Measurements from ENCODE around the gene NCF4.

NCF4 gene

DNA sequence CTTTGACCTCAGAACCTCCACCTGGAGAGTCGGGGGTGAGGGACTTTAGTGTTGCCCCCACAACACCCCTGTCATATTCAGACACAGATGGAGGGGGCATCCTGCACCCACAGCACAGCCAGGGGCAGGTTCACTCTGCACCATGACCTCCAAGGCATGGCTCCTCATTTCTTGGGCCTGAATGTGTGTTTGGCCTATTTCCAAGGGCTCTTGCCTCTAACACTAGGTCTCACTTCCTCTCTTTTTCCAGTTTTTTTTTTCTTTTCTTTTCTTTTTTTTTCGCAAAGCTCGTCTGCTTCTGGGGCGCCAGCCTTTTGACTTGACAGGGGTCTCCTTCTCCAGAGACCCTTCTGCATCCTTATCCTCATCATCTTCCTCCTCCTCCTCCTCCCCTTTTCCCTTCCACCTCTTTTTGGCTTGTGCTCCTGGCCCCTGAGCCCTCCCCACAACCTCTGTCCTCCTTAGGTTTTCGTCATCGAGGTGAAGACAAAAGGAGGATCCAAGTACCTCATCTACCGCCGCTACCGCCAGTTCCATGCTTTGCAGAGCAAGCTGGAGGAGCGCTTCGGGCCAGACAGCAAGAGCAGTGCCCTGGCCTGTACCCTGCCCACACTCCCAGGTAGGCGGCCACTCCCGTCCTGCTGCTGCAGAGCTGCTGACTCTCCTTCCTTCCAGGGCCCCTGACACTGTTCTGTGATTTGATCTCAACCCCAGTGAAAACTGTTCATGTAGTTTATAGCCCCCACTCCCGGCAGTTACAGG is 3.8 kb downstream of the NCF4 start:
- no peak for DNase-seq (ENCODE audit: low read depth, low spot score)

DNA sequence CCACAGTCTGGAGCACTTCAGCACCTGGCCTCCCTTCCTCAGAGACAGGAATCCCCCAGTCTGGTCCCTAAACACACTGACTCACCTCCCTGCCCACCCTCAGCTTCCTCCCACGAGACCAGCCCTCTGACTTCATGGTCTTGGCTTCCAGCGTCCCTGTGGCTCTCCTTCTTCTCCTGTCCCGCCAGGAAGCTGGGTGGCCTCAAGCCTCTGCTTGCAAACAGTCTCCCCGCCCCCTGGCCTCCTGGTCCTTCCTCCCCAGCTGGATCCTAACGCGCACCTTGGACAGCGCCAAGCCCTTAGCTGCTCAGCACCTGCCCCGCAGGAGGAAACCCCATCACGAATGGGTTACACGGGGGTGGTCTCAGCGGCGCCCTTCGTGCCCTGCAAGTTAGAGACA is 4.5 kb downstream of the NCF4 start:
- no peak for DNase-seq (ENCODE audit: low read depth, low spot score)

DNA sequence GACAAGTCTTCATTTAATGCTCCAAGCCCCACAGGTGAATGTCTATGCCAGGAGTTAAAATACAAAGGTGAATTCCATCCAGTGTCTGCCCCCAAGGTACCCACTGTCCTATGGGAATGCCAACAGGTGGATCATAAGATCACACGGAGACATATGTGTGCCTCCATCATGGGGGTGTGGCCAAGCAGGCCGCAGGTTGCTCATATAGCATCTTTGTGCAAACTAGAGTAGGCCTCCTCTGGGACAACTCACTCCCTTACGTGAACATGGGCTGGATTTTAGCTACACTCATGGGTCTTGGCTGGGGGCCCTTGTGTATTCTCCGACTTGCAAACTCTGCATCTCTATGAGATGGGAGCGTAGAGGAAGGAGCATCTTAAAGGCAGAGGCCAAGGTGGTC is 6.9 kb downstream of the NCF4 start:
- no peak for DNase-seq (ENCODE audit: low read depth, low spot score)

DNA sequence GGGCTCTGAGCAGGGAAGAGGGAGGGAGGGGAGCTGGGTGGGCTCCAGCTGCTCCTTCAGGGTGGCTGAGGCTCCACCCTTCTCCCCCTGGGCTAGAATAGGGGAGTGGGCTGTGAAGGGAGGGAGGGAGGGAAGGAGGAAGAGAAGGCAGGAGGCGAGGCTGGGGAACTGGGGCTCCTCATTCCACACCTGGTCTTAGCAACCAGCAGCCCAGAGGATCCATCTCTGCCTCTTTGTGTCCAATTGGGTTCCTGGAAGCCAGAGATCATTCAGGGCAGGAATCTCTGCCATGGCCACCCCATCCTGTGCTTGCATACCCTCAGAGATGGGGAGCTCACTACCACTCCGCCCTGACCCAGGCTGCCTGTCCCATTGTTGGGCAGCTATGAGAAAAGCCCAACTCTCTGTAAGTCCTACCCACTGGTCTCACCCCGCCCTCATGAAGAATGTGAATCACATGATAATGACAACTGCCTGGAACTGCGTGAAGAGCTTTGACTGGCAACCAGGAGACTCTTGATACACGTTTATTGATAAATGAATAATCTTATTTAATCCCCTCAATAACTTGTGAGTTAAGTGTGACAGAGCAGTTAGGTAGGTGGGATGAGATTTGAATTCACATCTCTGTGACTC is 7.9 kb downstream of the NCF4 start:
- no peak for DNase-seq (ENCODE audit: low read depth, low spot score)

DNA sequence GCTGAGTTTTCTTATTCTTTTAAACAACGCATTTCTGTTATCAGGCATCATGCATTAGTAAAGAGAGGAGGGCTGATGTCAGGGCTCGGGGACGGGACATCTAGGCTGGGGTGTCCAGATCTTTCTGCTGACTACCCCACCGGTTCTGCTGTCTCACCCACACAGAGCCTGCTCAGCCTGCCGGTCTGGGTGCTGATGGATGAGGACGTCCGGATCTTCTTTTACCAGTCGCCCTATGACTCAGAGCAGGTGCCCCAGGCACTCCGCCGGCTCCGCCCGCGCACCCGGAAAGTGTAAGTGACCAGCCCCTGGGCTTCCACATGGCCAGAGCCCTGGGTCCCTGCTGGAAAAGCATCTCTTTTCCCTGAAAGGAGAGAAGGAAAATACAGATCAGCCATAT is 9.4 kb downstream of the NCF4 start:
- DNase-seq (ENCODE audit: low read depth, low spot score): no peak

DNA sequence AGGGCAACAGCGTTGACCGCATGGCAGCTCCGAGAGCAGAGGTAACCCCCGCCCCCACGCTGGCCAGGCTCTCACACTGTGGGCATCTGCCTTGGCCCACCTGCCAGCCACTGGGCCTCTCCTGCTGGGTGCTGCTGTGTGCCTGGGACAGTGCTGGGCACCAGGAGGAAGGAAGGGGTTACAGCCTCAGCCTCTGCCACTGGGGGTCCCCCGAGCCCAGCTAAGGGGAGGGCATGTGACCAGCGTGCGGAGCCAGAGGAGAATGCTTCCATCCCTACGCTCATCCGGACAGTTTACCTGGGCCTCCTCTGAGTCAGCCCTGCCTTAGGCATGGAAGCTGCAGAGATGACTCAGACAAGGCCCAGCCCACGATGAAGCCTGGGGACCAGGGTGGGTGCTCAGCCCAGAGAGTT is 10.9 kb downstream of the NCF4 start:
- no peak for DNase-seq (ENCODE audit: low read depth, low spot score)

DNA sequence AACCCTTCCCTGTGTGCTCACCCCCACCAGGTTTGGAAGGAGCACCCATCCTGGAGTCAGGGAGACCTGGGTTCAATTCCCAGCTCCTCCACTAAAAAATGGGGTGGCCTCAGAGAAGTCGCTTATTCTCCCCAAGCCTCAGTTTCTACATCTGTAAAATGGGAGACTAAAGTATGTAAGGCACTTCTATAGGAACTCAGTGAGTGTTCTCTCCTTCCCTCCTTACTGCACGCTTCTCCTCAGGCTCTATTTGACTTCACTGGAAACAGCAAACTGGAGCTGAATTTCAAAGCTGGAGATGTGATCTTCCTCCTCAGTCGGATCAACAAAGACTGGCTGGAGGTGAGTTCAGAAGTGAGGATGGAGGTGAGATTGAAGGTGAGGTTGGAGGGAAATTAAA is 11.3 kb downstream of the NCF4 start:
- DNase-seq (ENCODE audit: low read depth, low spot score): no peak

DNA sequence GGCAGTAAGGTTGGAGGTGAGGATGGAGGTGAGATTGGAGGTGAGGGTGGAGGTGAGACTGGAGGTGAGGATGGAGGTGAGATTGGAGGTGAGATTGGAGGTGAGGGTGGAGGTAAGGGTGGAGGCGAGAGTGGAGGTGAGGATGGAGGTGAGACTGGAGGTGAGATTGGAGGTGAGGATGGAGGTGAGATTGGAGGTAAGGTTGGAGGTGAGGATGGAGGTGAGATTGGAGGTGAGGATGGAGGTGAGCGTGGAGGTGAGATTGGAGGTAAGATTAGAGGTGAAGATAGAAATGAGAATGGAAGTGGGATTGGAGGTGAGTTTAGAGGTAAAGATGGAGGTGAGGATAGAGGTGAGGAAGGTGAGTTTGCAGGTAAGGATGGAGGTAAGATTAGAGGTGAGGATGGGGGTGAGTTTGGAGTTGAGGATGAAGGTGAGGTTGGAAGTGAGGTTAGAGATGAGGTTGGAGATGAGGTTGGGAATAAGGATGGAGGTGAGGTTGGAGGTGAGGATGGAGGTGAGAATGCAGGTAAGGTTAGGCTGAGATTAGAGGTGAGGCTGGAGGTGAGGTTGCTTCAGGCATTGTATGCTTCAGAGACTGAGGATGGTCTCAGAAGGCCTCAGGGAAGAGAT is 12.2 kb downstream of the NCF4 start:
- no peak for DNase-seq (ENCODE audit: low read depth, low spot score)

DNA sequence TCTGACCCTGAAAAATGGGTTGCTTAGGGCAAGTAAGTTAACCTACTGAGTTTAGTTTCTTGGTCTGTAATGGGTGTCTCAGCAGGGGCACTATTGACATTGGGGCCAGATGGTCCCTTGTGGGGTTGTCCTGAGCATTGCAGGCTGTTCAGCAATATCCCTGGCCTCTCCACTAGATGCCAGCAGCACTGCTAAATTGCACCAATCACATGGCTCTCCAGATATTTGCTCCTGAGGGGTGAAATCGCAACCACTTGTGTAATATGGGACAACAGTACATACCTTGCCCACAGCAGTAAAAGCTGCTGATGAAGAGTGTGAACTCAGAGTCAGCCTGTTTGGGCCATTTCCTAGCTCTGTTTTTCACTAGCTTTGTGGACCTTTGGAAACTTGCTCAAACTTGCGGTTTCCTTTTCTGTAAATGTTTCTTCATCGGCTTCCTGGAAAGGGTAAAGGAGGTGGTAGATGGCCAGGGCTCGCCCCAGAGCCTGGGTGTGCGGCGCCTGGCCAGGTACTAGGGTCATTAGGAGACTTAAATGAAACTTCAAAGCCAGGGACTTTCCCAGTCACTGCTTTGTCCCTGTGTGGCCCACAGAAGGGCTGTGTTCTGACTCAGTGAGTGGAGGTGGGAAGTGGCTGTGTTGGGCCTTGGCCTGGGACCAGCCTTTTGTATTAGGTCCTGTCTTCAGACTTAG is 13.0 kb downstream of the NCF4 start:
- no peak for DNase-seq (ENCODE audit: low read depth, low spot score)

DNA sequence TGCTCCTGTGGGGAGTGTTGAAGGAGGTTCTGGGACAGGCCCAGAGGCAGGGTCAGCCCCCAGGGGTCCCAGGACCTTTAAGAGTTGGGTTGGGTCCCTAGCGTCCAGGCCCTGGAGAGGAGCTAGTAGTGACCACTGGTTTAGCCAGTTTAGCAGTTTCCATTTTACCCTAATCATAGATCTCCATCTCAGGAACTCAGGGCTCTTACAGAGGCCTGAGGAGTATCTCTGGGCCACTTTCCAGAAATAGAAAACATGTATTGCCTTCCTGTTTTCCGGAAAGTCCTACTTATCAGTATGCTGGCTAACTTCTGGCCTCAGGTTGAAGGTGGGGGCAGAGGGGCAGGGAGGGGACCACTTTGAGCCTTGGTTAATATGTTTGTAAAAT is 13.5 kb downstream of the NCF4 start:
- no peak for DNase-seq (ENCODE audit: low read depth, low spot score)

DNA sequence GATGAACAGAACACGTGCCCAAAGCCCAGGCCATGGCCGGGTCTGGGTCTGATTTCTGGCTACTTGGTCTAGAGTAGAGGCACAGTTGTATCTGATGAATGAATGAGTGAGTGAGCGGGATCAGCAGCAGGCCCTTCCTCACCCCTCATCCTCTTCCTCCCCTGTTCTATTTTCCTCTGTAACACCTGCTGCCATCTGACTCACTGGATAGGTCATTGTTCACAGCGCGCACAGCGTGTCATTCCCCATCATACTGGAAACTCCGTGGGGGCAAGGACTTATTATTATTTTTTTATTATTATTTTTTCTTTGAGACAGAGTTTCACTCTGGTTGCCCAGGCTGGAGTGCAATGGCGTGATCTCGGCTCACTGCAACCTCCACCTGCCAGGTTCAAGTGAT is 13.9 kb downstream of the NCF4 start:
- DNase-seq (ENCODE audit: low read depth, low spot score): no peak

DNA sequence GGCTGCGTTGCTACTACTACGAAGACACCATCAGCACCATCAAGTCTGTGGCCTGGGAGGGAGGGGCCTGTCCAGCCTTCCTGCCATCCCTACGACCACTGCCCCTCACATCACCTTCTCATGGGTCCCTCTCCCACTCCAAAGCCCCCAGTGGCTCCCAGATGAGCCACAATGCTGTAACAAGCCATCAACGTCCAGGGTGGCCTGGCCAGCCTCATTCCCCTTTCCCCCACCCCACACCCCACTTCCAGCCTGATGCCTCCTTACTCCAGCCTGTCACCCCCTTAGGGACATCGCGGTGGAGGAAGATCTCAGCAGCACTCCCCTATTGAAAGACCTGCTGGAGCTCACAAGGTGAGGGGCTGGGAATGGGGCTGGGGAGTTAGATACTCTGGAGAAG is 14.9 kb downstream of the NCF4 start:
- DNase-seq (ENCODE audit: low read depth, low spot score): no peak

DNA sequence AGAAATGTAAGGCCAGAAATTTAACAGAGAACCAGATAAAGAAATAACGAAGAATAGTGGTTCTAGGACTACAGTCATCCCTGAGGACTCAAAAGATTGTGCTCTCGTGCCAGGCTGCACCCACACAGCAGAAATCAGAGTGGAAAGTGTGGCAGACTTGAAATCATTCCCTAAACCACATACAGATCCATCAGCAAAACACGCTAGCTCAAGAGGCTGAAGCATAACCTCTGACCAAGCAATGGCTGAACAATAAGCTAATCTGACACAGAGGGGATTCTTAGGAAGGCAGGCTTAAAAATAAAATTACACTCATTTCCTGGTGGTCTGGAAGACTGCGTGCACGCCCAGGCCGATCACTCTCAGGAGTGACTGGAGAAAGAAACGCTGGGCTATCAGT is 19.0 kb downstream of the NCF4 start:
- DNase-seq (ENCODE audit: low read depth, low spot score): no peak

DNA sequence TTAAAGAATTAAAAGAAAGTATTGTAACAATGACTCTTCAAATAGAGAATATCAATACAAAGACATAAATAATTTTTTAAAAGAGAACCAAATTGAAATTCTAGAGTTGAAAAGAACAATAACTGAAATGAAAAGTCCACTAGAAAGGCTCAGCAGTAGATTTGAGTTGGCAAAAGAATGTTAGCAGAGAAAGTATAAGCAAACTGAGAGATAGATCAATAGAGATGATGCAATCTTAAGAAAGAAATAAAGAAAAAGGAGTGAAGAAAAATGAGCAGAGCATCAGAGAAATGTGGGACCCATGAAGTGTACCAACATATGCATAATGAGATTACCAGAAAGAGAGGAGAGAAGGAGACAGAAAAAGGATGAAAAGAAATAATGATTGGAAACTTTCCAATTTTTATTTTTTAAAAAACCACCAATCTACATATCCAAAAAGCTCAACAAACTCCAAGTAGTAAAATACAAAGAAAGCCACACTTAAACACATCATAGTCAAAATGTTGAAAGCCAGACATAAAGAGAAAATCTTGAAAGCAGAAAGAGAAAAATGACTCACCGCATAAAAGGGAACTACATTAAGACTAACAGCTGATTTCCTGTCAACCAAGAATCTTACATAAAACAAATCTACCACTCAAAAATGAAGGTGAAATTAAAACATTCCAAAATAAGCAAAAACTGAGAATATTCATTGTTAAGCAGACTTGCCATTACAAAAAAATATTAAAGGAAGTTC is 20.9 kb downstream of the NCF4 start:
- DNase-seq (ENCODE audit: low read depth, low spot score): no peak

DNA sequence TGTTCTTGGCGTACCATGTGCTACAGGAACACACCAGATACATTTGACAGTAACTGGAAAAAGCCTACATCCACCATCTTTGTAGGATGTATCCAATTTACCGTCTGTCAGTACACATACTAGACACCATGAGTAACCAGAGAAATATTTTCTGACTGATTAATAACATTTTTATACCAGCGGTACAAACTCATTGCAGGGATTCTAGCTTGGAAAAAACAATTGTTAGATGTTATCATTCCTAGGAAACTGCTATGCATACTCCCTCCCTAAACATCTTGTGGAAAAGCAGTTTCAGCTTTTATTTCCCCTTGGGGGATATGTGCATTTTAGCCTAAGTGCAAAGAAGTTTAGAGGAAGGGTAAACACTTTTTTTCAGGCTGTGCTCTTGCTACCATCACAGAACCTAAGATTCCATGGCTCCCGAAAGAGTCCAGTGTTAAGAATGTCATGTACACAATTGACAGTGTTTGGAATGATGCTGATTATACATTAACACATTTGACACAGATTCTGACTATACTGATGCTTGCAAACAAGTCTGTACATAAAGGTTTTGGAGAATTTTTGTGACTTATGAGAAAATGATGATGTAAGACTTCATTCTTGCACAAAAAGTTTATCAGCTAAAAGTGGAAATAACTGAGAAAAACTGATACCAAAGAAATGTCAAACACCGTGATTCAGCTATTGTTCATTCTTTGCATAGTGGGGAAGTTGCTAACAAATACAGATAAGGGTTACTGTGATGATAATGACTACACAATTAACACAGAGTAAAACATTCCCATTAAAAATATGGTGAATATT is 23.7 kb downstream of the NCF4 start:
- no peak for DNase-seq (ENCODE audit: low read depth, low spot score)

DNA sequence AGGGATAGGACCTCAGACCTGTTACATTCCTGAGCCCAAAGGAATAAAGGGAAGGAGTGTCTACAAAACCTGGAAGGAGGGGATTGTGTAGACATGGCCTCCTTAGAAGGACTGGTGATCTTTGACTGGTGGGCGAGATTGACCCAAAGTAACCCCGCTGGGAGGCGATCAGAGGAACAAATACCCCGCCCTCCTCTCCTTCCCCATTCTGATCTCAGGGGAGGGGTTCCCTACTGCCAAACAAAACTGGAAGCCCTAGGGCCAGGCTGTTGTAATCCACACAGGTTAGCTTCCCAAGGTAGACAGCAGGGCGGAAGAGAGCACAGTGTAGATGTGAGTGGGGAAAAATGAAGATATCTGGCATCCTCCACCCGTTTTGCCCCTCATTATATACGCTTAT is 24.7 kb downstream of the NCF4 start:
- no peak for DNase-seq (ENCODE audit: low read depth, low spot score)

DNA sequence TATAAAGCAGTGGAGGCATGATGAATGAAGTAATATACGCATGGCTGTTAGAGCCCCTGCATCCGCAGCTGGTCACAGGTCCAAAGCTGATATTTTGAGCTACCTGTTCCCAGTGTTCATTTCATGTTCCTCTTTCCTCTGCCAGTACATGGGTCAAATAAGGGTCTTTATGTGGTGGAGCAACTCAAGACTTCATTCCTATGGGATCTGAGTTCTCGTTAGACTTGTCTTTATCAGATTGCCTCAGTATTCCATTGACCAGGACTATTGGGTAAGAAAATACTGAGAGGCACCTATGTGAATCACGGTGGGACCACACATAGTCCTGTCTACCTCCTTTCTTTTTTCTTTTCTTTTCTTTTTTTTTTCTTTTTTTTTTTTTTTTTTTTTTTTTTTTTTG is 25.2 kb downstream of the NCF4 start:
- DNase-seq (ENCODE audit: low read depth, low spot score): no peak

DNA sequence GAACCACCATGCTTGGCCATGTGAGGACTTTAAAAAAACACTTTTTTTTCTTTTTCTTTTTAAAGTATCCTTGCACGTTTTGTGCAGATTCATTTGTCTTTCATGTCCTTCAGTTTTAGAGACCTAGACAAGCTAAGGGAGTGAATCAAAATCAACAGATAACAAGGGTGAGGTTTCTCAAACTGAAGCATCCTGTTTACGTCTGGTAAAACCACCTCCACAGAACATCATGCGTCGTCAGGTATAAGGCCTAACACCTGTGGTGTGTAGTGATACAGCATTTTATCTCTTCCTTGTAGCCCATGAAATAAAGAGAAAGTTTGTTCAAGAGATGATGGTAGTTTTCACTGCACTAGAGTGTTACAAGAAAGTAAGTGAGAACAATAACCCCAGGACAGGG is 26.4 kb downstream of the NCF4 start:
- DNase-seq (ENCODE audit: low read depth, low spot score): no peak

DNA sequence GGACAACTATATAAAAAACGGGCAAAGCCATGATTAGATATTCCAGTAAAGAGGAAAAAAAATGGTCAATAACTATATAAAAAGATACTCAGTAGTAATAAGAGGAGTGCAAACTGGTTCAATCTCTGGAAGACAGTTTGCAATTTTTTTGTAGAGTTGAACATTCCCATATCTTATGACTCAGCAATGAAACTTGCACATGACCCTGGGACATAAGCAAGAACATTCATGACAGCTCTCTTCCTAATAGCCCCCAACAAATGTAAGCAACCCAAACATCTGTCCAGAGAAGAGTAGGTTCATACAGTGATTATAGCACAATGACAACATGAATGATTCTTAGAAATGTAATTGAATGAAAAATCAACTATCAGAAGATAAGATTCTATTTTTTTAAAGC is 30.8 kb downstream of the NCF4 start:
- DNase-seq (ENCODE audit: low read depth, low spot score): no peak

DNA sequence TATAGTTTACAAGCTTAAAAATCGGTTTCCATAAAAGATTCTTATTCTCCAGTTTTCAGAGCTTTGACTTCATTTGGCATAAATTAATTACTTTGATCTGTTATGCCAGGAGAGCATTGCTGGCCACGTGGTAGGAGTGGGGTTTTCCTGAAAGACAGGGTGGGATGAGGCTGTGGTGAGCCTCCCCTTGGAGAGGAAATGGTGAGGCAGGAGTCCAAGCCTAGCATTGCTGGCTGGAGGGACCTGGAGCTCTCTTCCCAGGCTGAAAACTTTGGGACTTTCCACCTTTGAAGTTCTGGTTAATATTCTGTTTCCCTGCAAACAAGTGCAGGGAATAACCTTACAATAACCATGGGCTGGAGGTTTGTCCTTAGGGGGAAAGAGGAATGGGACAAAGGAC is 31.5 kb downstream of the NCF4 start:
- no peak for DNase-seq (ENCODE audit: low read depth, low spot score)

DNA sequence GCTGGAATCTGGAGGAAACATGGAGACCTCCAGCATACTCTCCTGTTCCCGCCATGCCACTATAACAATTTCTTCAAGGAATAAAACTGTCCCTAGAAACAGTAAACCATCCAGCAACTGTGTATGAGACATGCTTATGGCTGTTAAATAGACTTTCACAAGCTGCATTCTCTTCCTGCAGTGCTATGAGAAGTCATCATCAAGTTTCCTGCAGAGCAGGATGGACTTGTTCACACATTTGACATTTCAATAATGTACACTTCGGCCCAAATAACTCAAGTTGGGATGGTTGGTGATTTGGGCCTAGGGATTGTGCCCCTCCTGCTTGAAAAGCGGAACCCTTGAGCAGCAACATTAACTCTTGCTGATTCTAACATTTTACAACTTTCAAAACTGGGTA is 32.5 kb downstream of the NCF4 start:
- no peak for DNase-seq (ENCODE audit: low read depth, low spot score)

All from activated naive CD8-positive, alpha-beta T cell treated with anti-CD3 and anti-CD28 coated beads, Interleukin-2, amount 50 U/mL, for 16 hours (primary cell).